ENCODE data around the gene GJC2. TPM values are rescaled to one million over a fixed set of nuclear protein-coding genes. Genes with fewer than 3 reads are reported as not detected.
A peak's percentile ranks its signal among the peaks of the same experiment; 100 is the strongest.

Gene GJC2
- total RNA-seq, 1 donor from 2014 or later: 1.0 TPM

DNA sequence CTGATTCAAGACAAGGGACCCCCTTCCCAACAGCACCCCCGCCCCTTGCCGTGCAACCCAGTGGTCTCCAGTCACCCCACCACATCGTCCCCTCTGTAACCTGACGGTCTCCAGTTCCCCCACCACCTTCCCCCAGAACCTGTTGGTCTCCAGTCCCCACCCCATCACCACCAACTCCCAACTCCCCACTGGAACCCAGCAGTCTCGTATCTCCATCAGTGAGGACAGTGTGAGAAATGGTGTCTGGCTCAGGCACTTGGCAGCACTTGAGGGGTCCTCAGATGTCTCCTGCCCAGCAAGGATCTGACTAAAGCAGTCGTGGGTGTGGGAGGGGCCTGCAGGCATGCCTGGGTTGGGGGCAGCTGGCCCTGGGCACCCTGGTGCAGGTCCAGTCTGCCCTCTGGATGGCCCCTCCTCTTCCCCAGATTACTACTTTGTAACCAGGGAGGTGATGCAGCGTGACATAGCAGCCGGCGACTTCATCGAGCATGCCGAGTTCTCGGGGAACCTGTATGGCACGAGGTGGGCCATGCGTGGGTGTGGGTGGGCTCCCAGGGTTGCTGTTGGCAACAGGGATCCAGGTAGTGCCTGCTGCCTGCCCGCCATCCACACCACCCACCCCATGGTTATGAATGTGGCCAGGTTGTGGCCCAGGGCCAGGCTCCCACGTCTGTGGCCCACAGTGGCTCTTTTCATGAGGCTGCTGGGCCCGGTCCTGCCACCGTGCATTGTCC, 3.1 kb upstream of the GJC2 start:
- DNase-seq: no peak
- peaks cover 92% of the 10 kb centered on the region for H3K4me1 ChIP-seq
- H3K9me3 ChIP-seq (replicated peaks): no peaks in the 10 kb centered on the region
- H3K27me3 ChIP-seq (ENCODE audit: low read depth): no peaks in the 10 kb centered on the region
- intact Hi-C loops (cut with micrococcal nuclease): no loop called here
- TF ChIP-seq CTCF (IDR thresholded peaks at IDR 0.05; ENCODE audit: borderline replicate concordance): no peak
- H3K4me3 ChIP-seq: no peak overlapping the region
- peaks cover 37% of the 10 kb centered on the region for H3K36me3 ChIP-seq
- H3K27ac ChIP-seq (replicated peaks): no peak overlapping the region

DNA sequence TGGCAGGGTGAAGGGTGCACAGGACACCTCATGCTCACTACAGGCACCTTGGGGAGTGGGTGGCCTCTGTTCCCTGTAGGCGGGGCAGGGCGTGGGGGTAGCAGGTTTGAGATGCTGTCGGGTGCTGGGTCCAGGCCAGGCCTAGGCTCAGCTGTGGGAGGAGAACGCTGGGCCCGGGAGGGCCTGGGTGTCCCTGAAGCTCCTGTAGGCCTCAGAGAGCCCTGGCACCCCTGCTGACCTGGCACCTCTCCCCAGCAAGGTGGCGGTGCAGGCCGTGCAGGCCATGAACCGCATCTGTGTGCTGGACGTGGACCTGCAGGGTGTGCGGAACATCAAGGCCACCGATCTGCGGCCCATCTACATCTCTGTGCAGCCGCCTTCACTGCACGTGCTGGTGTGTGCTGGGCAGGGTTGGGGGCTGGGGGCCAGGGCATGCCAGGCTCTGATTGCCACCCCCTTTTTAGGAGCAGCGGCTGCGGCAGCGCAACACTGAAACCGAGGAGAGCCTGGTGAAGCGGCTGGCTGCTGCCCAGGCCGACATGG, 2.5 kb upstream of the GJC2 start:
- intact Hi-C loops (cut with micrococcal nuclease): no loop called here
- Histone ChIP-seq H3K36me3 (peaks cover 37% of the 10 kb centered on the region), H3K4me1 (peaks cover 92% of the 10 kb centered on the region), H3K4me3 (no peak overlapping the region), H3K9me3 (replicated peaks) (no peaks in the 10 kb centered on the region), H3K27ac (replicated peaks) (no peak overlapping the region), H3K27me3 (ENCODE audit: low read depth) (no peaks in the 10 kb centered on the region)
- DNase-seq: no peak
- no peak for TF ChIP-seq CTCF (IDR thresholded peaks at IDR 0.05; ENCODE audit: borderline replicate concordance)

DNA sequence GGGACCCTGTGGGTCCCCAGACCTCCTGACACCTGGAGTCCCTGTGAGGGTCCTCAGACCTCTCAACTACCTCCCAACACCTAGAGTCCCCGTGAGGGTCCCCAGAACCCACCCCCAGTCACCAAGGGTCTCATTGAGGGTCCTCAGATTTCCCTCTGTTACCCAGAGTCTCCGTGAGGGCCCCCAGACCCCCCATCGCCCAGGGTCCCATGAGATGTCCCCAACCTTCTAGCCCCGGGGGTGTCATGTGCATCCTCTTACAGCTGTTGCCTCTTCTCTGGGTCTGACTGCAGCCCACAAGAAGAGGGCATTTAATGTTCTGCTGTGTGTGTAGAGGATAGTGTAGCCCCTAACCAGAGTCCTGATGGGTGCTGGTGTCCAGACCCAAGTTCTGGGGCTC, 2.0 kb upstream of the GJC2 start:
- peaks cover 37% of the 10 kb centered on the region for H3K36me3 ChIP-seq

DNA sequence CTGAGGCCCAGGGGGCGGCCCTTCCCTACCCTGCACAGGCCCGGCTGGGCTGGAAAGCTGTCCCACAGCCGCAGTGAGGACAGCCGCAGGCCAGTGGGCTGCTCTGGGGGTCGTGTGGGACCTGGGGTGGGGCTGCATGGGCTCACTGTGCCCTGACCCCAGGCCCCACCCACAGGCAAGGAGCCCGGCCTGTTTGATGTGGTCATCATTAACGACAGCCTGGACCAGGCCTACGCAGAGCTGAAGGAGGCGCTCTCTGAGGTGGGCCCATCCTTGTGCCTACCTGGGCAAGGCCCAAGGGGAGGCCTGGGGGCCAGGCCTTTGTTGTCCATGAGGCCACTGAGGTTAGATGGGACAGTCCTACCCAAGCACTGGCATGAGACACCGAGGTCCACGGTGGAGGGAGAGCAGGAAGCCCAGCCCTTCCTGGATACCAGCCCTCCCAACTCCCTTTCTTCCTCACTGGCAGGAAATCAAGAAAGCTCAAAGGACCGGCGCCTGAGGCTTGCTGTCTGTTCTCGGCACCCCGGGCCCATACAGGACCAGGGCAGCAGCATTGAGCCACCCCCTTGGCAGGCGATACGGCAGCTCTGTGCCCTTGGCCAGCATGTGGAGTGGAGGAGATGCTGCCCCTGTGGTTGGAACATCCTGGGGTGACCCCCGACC, 1.4 kb upstream of the GJC2 start:
- DNase-seq: no peak
- intact Hi-C loops (cut with micrococcal nuclease): no loop called here
- Histone ChIP-seq H3K36me3 (peaks cover 37% of the 10 kb centered on the region), H3K27ac (replicated peaks) (peak overlapping the region; percentile 90), H3K9me3 (replicated peaks) (no peaks in the 10 kb centered on the region), H3K27me3 (ENCODE audit: low read depth) (no peaks in the 10 kb centered on the region), H3K4me3 (peak overlapping the region; percentile 59), H3K4me1 (peaks cover 83% of the 10 kb centered on the region)
- no peak for TF ChIP-seq CTCF (IDR thresholded peaks at IDR 0.05; ENCODE audit: borderline replicate concordance)

More for the DNA sequence above, 2.0 kb upstream of the GJC2 start:
- DNase-seq: no peak
- TF ChIP-seq CTCF (IDR thresholded peaks at IDR 0.05; ENCODE audit: borderline replicate concordance): no peak
- Histone ChIP-seq H3K27me3 (ENCODE audit: low read depth) (no peaks in the 10 kb centered on the region), H3K4me1 (peaks cover 89% of the 10 kb centered on the region), H3K9me3 (replicated peaks) (no peaks in the 10 kb centered on the region), H3K4me3 (no peak overlapping the region), H3K27ac (replicated peaks) (peak overlapping the region; percentile 90)
- intact Hi-C loops (cut with micrococcal nuclease): no loop called here

GRCh38 chr1:228148935-228149405, 760 bp upstream of the GJC2 start:
- H3K4me1 ChIP-seq: peaks cover 77% of the 10 kb centered on the region
- peak overlapping the region; percentile 59 for H3K4me3 ChIP-seq
- no peak for TF ChIP-seq CTCF (IDR thresholded peaks at IDR 0.05; ENCODE audit: borderline replicate concordance)
- peaks cover 37% of the 10 kb centered on the region for H3K36me3 ChIP-seq
- H3K9me3 ChIP-seq (replicated peaks): no peaks in the 10 kb centered on the region
- no peak for DNase-seq
- intact Hi-C loops (cut with micrococcal nuclease): no loop called here
- H3K27ac ChIP-seq (replicated peaks): peak overlapping the region; percentile 90
- H3K27me3 ChIP-seq (ENCODE audit: low read depth): no peaks in the 10 kb centered on the region

Data from left ventricle myocardium inferior (tissue), 1 donor.